NCI-H2227 treated with DMSO at 0.1 percent for 48 hours (cell line): ENCODE measurements around the gene CAMK2B.
"Not testable (repeated sequence)": the region's sequence is repeated elsewhere in the genome, so short reads cannot be mapped to it uniquely, and the experiment has no call there.

ENCODE experiments used
- DNase-seq: peaks from one replicate; lab custom pipeline; 2025; lab: John Stamatoyannopoulos, UW

Gene CAMK2B

GRCh38 chr7:44189993-44190872 is 135.2 kb downstream of the CAMK2B start:
- no peak for DNase-seq

- peak; percentile 48 for DNase-seq
Measured at GRCh38 chr7:44189286-44189992, 136.0 kb downstream of the CAMK2B start, which contains the start of gene GCK. Gene GCK (minus strand): TSS chr7:44189439. CDS start chr7:44188953, 486 bp downstream.

- DNase-seq: no peak
Measured at GRCh38 chr7:44188480-44189225, 136.7 kb downstream of the CAMK2B start.

- DNase-seq: no peak
Measured at GRCh38 chr7:44187636-44188416, 137.6 kb downstream of the CAMK2B start.

- DNase-seq: no peak
Measured at GRCh38 chr7:44186736-44187135, 138.7 kb downstream of the CAMK2B start.

GRCh38 chr7:44185729-44186128 is 139.7 kb downstream of the CAMK2B start:
- no peak for DNase-seq

GRCh38 chr7:44184873-44185446 is 140.4 kb downstream of the CAMK2B start:
- DNase-seq: no peak

GRCh38 chr7:44184206-44184872 is 141.1 kb downstream of the CAMK2B start:
- no peak for DNase-seq

- no peak for DNase-seq
Measured at GRCh38 chr7:44183386-44183785, 142.0 kb downstream of the CAMK2B start.

- DNase-seq: no peak
Measured at GRCh38 chr7:44182827-44183226, 142.6 kb downstream of the CAMK2B start.

GRCh38 chr7:44180631-44181030 is 144.8 kb downstream of the CAMK2B start:
- no peak for DNase-seq

GRCh38 chr7:44177570-44178131 is 147.7 kb downstream of the CAMK2B start:
- no peak for DNase-seq

- no peak for DNase-seq
Measured at GRCh38 chr7:44176486-44176885, 148.9 kb downstream of the CAMK2B start.

GRCh38 chr7:44175730-44176129 is 149.7 kb downstream of the CAMK2B start:
- DNase-seq: no peak

GRCh38 chr7:44174694-44174948 is 150.8 kb downstream of the CAMK2B start:
- not testable (repeated sequence) for DNase-seq

GRCh38 chr7:44173911-44174693 is 151.3 kb downstream of the CAMK2B start:
- no peak for DNase-seq

- DNase-seq: no peak
Measured at GRCh38 chr7:44172803-44173424, 152.5 kb downstream of the CAMK2B start.

- no peak for DNase-seq
Measured at GRCh38 chr7:44172352-44172751, 153.0 kb downstream of the CAMK2B start.

- DNase-seq: not testable (repeated sequence)
Measured at GRCh38 chr7:44171901-44172300, 153.5 kb downstream of the CAMK2B start.
